ENCODE measurements around the gene HMCN2. TPM values are rescaled to one million over a fixed set of nuclear protein-coding genes. Genes with fewer than 3 reads are reported as not detected.

Gene HMCN2
- total and polyA plus RNA-seq, 4 donors = 0.24 to 1.8 (median 0.29) TPM

- WGBS = 69% methylated on average over 6 of the region's 6 CpGs
- Histone ChIP-seq H3K4me1 (ENCODE audit: control insufficient read depth in 4 of 4, insufficient read depth in 4 of 4, low read length in 3 of 4) (peaks cover 0 to 3% (median 0%) of the 10 kb centered on the region in 4 donors), H3K27me3 (ENCODE audit: control insufficient read depth in 4 of 4, insufficient read depth in 4 of 4, low read length in 3 of 4) (no peaks in the 10 kb centered on the region), H3K36me3 (ENCODE audit: control insufficient read depth in 4 of 4, insufficient read depth in 3 of 4, low read depth in 1 of 4, low read length in 3 of 4) (no peaks in the 10 kb centered on the region), H3K9me3 (ENCODE audit: control insufficient read depth in 4 of 4, low read length in 3 of 4) (no peaks in the 10 kb centered on the region), H3K9ac (ENCODE audit: low read depth in 1 of 2, low read length in 2 of 2) (no peak overlapping the region), H3K27ac (ENCODE audit: low read depth in 1 of 2, low read length in 2 of 2) (no peak overlapping the region), H3K4me3 (ENCODE audit: low read depth in 1 of 3, low read length in 3 of 3) (no peak overlapping the region)
- DNase-seq (ENCODE audit: low spot score) = no peak
- TF ChIP-seq ZBTB33 (IDR thresholded peaks at IDR 0.05) = no peak
- no peak for TF ChIP-seq FOXA2 (IDR thresholded peaks at IDR 0.05)
- no peak for TF ChIP-seq CTCF (IDR thresholded peaks at IDR 0.05; ENCODE audit: low read depth, low read length, missing input control)
- no peak for TF ChIP-seq EGR1 (IDR thresholded peaks at IDR 0.05; ENCODE audit: low read depth in 2 of 2)
- no peak for TF ChIP-seq TAF1 (conservative IDR thresholded peaks at IDR 0.05)
Measured at GRCh38 chr9:130287736-130288135, 22.2 kb downstream of the HMCN2 start.

- H3K4me3 ChIP-seq (ENCODE audit: low read depth in 1 of 3, low read length in 3 of 3) = no peak overlapping the region
- no peaks in the 10 kb centered on the region for H3K27me3 ChIP-seq (ENCODE audit: control insufficient read depth in 4 of 4, insufficient read depth in 4 of 4, low read length in 3 of 4)
- DNase-seq (ENCODE audit: low spot score) = no peak
- WGBS = 72% methylated on average over 6 of the region's 6 CpGs
- no peak overlapping the region for H3K27ac ChIP-seq (ENCODE audit: low read depth in 1 of 2, low read length in 2 of 2)
- peaks cover 0 to 3% (median 0%) of the 10 kb centered on the region in 4 donors for H3K4me1 ChIP-seq (ENCODE audit: control insufficient read depth in 4 of 4, insufficient read depth in 4 of 4, low read length in 3 of 4)
- no peaks in the 10 kb centered on the region for H3K36me3 ChIP-seq (ENCODE audit: control insufficient read depth in 4 of 4, insufficient read depth in 3 of 4, low read depth in 1 of 4, low read length in 3 of 4)
- no peaks in the 10 kb centered on the region for H3K9me3 ChIP-seq (ENCODE audit: control insufficient read depth in 4 of 4, low read length in 3 of 4)
- TF ChIP-seq HNF4G (IDR thresholded peaks at IDR 0.05) = no peak
- no peak for TF ChIP-seq JUND (IDR thresholded peaks at IDR 0.05)
- no peak for TF ChIP-seq TAF1 (conservative IDR thresholded peaks at IDR 0.05)
- no peak for TF ChIP-seq YY1 (IDR thresholded peaks at IDR 0.05)
- TF ChIP-seq RAD21 (IDR thresholded peaks at IDR 0.05) = no peak
- no peak for TF ChIP-seq RXRA (IDR thresholded peaks at IDR 0.05)
- no peak for TF ChIP-seq CTCF (IDR thresholded peaks at IDR 0.05; ENCODE audit: low read depth, low read length, missing input control)
- TF ChIP-seq GABPA (IDR thresholded peaks at IDR 0.05 in 1 of 2, conservative IDR thresholded peaks at IDR 0.05 in 1 of 2) = no peak
- no peak for TF ChIP-seq HNF4A (conservative IDR thresholded peaks at IDR 0.05)
- TF ChIP-seq FOXA1 (IDR thresholded peaks at IDR 0.05) = no peak
- no peak for TF ChIP-seq ZBTB33 (IDR thresholded peaks at IDR 0.05)
- no peak for TF ChIP-seq MAX (IDR thresholded peaks at IDR 0.05)
- no peak for TF ChIP-seq ATF3 (IDR thresholded peaks at IDR 0.05)
- TF ChIP-seq EGR1 (IDR thresholded peaks at IDR 0.05; ENCODE audit: low read depth in 2 of 2) = no peak
- TF ChIP-seq REST (IDR thresholded peaks at IDR 0.05) = no peak
- TF ChIP-seq NR2F2 (IDR thresholded peaks at IDR 0.05) = no peak
- H3K9ac ChIP-seq (ENCODE audit: low read depth in 1 of 2, low read length in 2 of 2) = no peak overlapping the region
Measured at GRCh38 chr9:130288393-130288792, 22.8 kb downstream of the HMCN2 start.

All from liver (tissue), 9 donors.